Activated CD8-positive, alpha-beta T cell treated with anti-CD3 and anti-CD28 coated beads for 36 hours (primary cell): Measurements from ENCODE around the gene MB21D2. TPM values are rescaled to one million over a fixed set of nuclear protein-coding genes. Genes with fewer than 3 reads are reported as not detected.

ENCODE experiments used
- ATAC-seq: fragments of 200-7000 bp; cut with Tn5 transposase; one replicate; pipeline ENCODE4 v1.10.0; 2021; ENCODE audit warnings: mild to moderate bottlenecking, moderate library complexity
- CTCF ChIA-PET: fragments of 350-600 bp; sonication (Branson Sonifier 250); formaldehyde crosslinking; loops from one replicate; lab custom pipeline; 2021; ENCODE audit warnings: antibody characterized with exemption; lab: Charles Lee
- POLR2A ChIA-PET: fragments of 350-600 bp; sonication (Branson Sonifier 250); formaldehyde crosslinking; loops from one replicate; lab custom pipeline; 2021; ENCODE audit warnings: antibody characterized with exemption; lab: Charles Lee
- DNase-seq: peaks from one replicate; pipeline ENCODE4 v3.0.0-alpha.2; 2020
- H3K27ac Mint-ChIP-seq: one replicate; pipeline ENCODE4 v1.8.0; 2021; ENCODE audit warnings: mild to moderate bottlenecking, mixed read lengths
- H3K27me3 Mint-ChIP-seq: one replicate; pipeline ENCODE4 v1.8.0; 2021; ENCODE audit warnings: mixed read lengths
- H3K36me3 Mint-ChIP-seq: one replicate; pipeline ENCODE4 v1.8.0; 2021; ENCODE audit warnings: low read depth, mixed read lengths
- H3K4me1 Mint-ChIP-seq: one replicate; pipeline ENCODE4 v1.8.0; 2021; ENCODE audit warnings: low read depth, mixed read lengths
- H3K4me3 Mint-ChIP-seq: one replicate; pipeline ENCODE4 v1.8.0; 2021; ENCODE audit warnings: mild to moderate bottlenecking, moderate library complexity, mixed read lengths
- H3K9me3 Mint-ChIP-seq: one replicate; pipeline ENCODE4 v1.8.0; 2021; ENCODE audit warnings: mixed read lengths
- intact Hi-C: fragments of 100-400 bp; cut with micrococcal nuclease; formaldehyde crosslinking; loops from one replicate; pipeline ENCODE4 v1.10.0; 2022
- total RNA-seq, 2 experiments: library from RNA; stranded (reverse); gene quantifications; one replicate each; pipeline ENCODE4 v1.2.3, GENCODE V29; 2021
- TF ChIP-seq, protein P1 (sequence below): fragments of 200-600 bp; IDR thresholded peaks from one replicate; pipeline ENCODE4 v1.8.0; 2022; ENCODE audit warnings: antibody characterized with exemption, mild to moderate bottlenecking

MB21D2 gene
- total RNA-seq, 2 experiments from 2014 or later = 3.1 to 3.2 TPM

DNA sequence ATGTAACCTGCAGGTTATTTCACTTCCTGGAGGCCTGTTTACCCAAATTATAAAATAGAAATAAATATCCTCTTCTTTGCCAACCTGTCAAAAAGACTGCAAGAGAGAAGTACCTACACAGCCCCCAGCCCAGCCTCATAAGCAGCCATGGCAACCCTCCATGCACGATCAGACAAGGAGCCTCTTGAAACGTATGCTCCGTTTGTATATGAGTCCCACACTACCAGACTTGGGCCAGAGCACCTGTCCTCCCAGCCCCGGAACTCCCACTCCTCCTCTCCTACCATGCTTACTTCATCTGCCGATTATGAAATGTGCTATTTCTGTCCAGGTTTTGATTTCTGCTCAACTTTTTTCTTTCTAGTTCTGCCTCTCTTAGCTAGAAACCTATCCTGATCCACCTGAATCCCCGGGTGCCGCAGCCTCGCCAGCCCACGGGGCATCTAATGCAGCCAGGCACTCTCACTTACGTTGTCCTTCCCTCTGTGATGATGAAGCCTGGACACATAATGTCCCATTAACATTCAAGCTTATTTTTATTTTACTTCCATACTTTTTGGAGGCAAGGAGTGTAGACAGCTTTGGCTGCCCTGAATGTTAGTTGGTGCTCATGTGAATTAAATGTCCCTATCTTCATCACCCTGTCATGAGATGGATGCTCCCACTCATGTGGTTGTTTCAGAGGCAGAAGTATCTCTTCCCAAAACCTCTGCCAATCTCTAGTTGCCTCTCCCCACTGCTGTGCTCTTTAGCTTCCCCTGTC lies 73.8 kb downstream of the MB21D2 start:
- ChIA-PET CTCF (no interaction called here), POLR2A (no interaction called here)
- intact Hi-C loops = no loop called here
- Mint-ChIP-seq H3K27ac (no peak overlapping the region), H3K27me3 (no peaks in the 10 kb centered on the region), H3K36me3 (no peaks in the 10 kb centered on the region), H3K4me3 (no peak overlapping the region), H3K4me1 (peaks cover 5% of the 10 kb centered on the region), H3K9me3 (no peaks in the 10 kb centered on the region)
- DNase-seq (no peak), ATAC-seq (no peak)
- TF ChIP-seq, protein P1, sequence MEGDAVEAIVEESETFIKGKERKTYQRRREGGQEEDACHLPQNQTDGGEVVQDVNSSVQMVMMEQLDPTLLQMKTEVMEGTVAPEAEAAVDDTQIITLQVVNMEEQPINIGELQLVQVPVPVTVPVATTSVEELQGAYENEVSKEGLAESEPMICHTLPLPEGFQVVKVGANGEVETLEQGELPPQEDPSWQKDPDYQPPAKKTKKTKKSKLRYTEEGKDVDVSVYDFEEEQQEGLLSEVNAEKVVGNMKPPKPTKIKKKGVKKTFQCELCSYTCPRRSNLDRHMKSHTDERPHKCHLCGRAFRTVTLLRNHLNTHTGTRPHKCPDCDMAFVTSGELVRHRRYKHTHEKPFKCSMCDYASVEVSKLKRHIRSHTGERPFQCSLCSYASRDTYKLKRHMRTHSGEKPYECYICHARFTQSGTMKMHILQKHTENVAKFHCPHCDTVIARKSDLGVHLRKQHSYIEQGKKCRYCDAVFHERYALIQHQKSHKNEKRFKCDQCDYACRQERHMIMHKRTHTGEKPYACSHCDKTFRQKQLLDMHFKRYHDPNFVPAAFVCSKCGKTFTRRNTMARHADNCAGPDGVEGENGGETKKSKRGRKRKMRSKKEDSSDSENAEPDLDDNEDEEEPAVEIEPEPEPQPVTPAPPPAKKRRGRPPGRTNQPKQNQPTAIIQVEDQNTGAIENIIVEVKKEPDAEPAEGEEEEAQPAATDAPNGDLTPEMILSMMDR = no peak

DNA sequence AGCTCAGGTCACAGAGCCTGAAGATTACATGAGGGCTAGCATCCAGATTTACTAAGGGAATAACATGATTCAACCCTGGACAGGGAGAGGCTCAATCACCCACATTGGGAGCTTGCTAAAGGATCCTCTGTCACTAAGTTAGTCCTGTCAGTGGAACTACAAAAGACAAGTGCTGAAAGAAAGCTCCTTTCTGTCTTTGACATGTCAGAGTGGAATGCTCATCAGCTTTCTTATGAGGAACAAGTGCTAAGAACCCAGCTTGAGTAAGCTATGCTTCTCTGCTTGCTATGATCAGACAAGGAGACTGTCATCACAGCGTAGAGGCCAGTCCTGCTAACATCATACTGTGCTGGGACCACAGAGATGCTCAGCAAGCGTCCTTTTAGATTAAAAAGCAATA lies 74.5 kb downstream of the MB21D2 start:
- Mint-ChIP-seq H3K36me3 (no peaks in the 10 kb centered on the region), H3K9me3 (no peaks in the 10 kb centered on the region), H3K4me1 (peaks cover 6% of the 10 kb centered on the region), H3K27me3 (no peaks in the 10 kb centered on the region), H3K27ac (no peak overlapping the region), H3K4me3 (no peak overlapping the region)
- TF ChIP-seq, protein P1 = no peak
- intact Hi-C loops = no loop called here
- ChIA-PET CTCF (no interaction called here), POLR2A (no interaction called here)
- ATAC-seq (no peak), DNase-seq (no peak)

DNA sequence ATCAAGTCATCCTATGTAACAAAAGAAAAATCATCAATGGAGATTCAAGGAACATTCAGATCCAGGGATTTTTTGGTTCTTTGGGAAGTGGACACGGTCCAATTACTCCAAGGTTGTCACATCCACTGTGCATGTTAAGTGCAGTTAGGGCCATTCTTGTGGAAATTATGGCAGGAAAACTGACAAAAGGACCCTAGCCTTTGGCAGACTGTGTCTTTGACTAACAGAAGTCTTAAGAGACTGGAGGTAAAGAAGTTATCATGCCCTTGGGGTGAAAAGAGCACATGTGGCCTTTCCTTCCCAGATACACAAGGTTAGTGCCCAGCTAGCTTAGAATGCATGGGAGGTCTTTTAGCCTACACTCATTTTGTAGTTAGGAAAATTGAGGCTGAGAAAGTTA lies 74.9 kb downstream of the MB21D2 start:
- intact Hi-C loops = no loop called here
- no peak for ATAC-seq
- TF ChIP-seq, protein P1 = no peak
- Mint-ChIP-seq H3K9me3 (no peaks in the 10 kb centered on the region), H3K4me3 (no peak overlapping the region), H3K27ac (no peak overlapping the region), H3K36me3 (no peaks in the 10 kb centered on the region), H3K4me1 (peaks cover 10% of the 10 kb centered on the region), H3K27me3 (no peaks in the 10 kb centered on the region)
- no peak for DNase-seq
- ChIA-PET CTCF (no interaction called here), POLR2A (no interaction called here)

- H3K27me3 Mint-ChIP-seq = no peaks in the 10 kb centered on the region
- ChIA-PET POLR2A (interaction anchor here (0.6 to 0.7 kb wide), 2 partner anchors 115 to 760 kb away, joined by 3 read pairs; no protein-coding TSS in a partner anchor), CTCF (no interaction called here)
- H3K4me1 Mint-ChIP-seq = peaks cover 12% of the 10 kb centered on the region
- intact Hi-C loops = no loop called here
- TF ChIP-seq, protein P1 = no peak
- no peak overlapping the region for H3K4me3 Mint-ChIP-seq
- no peak overlapping the region for H3K27ac Mint-ChIP-seq
- DNase-seq (no peak), ATAC-seq (no peak)
- no peaks in the 10 kb centered on the region for H3K9me3 Mint-ChIP-seq
- no peaks in the 10 kb centered on the region for H3K36me3 Mint-ChIP-seq
Measured at GRCh38 chr3:192842138-192842537, 75.5 kb downstream of the MB21D2 start.

GRCh38 chr3:192841428-192841827 lies 76.2 kb downstream of the MB21D2 start:
- ChIA-PET CTCF (no interaction called here), POLR2A (no interaction called here)
- H3K36me3 Mint-ChIP-seq = no peaks in the 10 kb centered on the region
- peaks cover 12% of the 10 kb centered on the region for H3K4me1 Mint-ChIP-seq
- no peak for DNase-seq
- TF ChIP-seq, protein P1 = no peak
- H3K9me3 Mint-ChIP-seq = no peaks in the 10 kb centered on the region
- no peaks in the 10 kb centered on the region for H3K27me3 Mint-ChIP-seq
- H3K4me3 Mint-ChIP-seq = no peak overlapping the region
- no peak overlapping the region for H3K27ac Mint-ChIP-seq
- intact Hi-C loops = no loop called here
- ATAC-seq = no peak
